ENCODE results near the gene SMCP.

SMCP gene

GRCh38 chr1:152876827-152877226 lies 1.3 kb upstream of the SMCP start:
- FAIRE-seq = no peak
- TF ChIP-seq POLR2A (IDR thresholded peaks at IDR 0.05; ENCODE audit: low read depth, low read length) = no peak
- no peak for DNase-seq (ENCODE audit: insufficient read length, low spot score)

- no peak for FAIRE-seq
- DNase-seq (ENCODE audit: insufficient read length, low spot score) = no peak
- no peak for TF ChIP-seq POLR2A (IDR thresholded peaks at IDR 0.05; ENCODE audit: low read depth, low read length)
Observed at GRCh38 chr1:152879559-152880198, 1.6 kb downstream of the SMCP start.

GRCh38 chr1:152880316-152880715 lies 2.2 kb downstream of the SMCP start:
- FAIRE-seq = no peak

GRCh38 chr1:152880907-152881306 lies 2.8 kb downstream of the SMCP start:
- DNase-seq (ENCODE audit: insufficient read length, low spot score) = no peak
- TF ChIP-seq POLR2A (IDR thresholded peaks at IDR 0.05; ENCODE audit: low read depth, low read length) = no peak
- no peak for FAIRE-seq

More at GRCh38 chr1:152880316-152880715, 2.2 kb downstream of the SMCP start:
- DNase-seq (ENCODE audit: insufficient read length, low spot score) = no peak
- TF ChIP-seq POLR2A (IDR thresholded peaks at IDR 0.05; ENCODE audit: low read depth, low read length) = no peak

- DNase-seq (ENCODE audit: insufficient read length, low spot score) = no peak
- TF ChIP-seq POLR2A (IDR thresholded peaks at IDR 0.05; ENCODE audit: low read depth, low read length) = no peak
- no peak for FAIRE-seq
Observed at GRCh38 chr1:152884085-152884484, 6.0 kb downstream of the SMCP start.

- TF ChIP-seq POLR2A (IDR thresholded peaks at IDR 0.05; ENCODE audit: low read depth, low read length) = no peak
- no peak for DNase-seq (ENCODE audit: insufficient read length, low spot score)
- FAIRE-seq = no peak
Observed at GRCh38 chr1:152884506-152884905, 6.4 kb downstream of the SMCP start.

GRCh38 chr1:152884966-152885624 lies 7.0 kb downstream of the SMCP start:
- DNase-seq (ENCODE audit: insufficient read length, low spot score) = no peak
- no peak for FAIRE-seq
- no peak for TF ChIP-seq POLR2A (IDR thresholded peaks at IDR 0.05; ENCODE audit: low read depth, low read length)

GRCh38 chr1:152886085-152886484 lies 8.0 kb downstream of the SMCP start:
- no peak for TF ChIP-seq POLR2A (IDR thresholded peaks at IDR 0.05; ENCODE audit: low read depth, low read length)
- FAIRE-seq = no peak

GRCh38 chr1:152886758-152887409 lies 8.8 kb downstream of the SMCP start:
- TF ChIP-seq POLR2A (IDR thresholded peaks at IDR 0.05; ENCODE audit: low read depth, low read length) = no peak
- DNase-seq (ENCODE audit: insufficient read length, low spot score) (no peak), FAIRE-seq (no peak)

More at GRCh38 chr1:152886085-152886484, 8.0 kb downstream of the SMCP start:
- no peak for DNase-seq (ENCODE audit: insufficient read length, low spot score)

GRCh38 chr1:152888126-152888525 lies 10.0 kb downstream of the SMCP start:
- FAIRE-seq (no peak), DNase-seq (ENCODE audit: insufficient read length, low spot score) (no peak)
- no peak for TF ChIP-seq POLR2A (IDR thresholded peaks at IDR 0.05; ENCODE audit: low read depth, low read length)

GRCh38 chr1:152899027-152899426 lies 20.9 kb downstream of the SMCP start:
- FAIRE-seq = no peak
- no peak for TF ChIP-seq POLR2A (IDR thresholded peaks at IDR 0.05; ENCODE audit: low read depth, low read length)
- no peak for DNase-seq (ENCODE audit: insufficient read length, low spot score)

- FAIRE-seq = no peak
- no peak for DNase-seq (ENCODE audit: insufficient read length, low spot score)
- no peak for TF ChIP-seq POLR2A (IDR thresholded peaks at IDR 0.05; ENCODE audit: low read depth, low read length)
Observed at GRCh38 chr1:152899883-152900282, 21.8 kb downstream of the SMCP start.

- TF ChIP-seq POLR2A (IDR thresholded peaks at IDR 0.05; ENCODE audit: low read depth, low read length) = no peak
- no peak for DNase-seq (ENCODE audit: insufficient read length, low spot score)
- FAIRE-seq = no peak
Observed at GRCh38 chr1:152901631-152902030, 23.5 kb downstream of the SMCP start.

GRCh38 chr1:152902636-152903035 lies 24.5 kb downstream of the SMCP start:
- FAIRE-seq = no peak
- TF ChIP-seq POLR2A (IDR thresholded peaks at IDR 0.05; ENCODE audit: low read depth, low read length) = no peak
- no peak for DNase-seq (ENCODE audit: insufficient read length, low spot score)

Data from H54 (cell line).